Liver (tissue), 9 donors: ENCODE measurements around the gene CD34. TPM values are rescaled to one million over a fixed set of nuclear protein-coding genes. Genes with fewer than 3 reads are reported as not detected.

ENCODE experiments used
- DNase-seq: peaks from one replicate; pipeline ENCODE4 v3.0.0-alpha.2; 2017; ENCODE audit warnings: low spot score
- H3K27ac ChIP-seq, 2 donors: one replicate each; pipeline ENCODE4 v1.7.0; 2013; ENCODE audit warnings: inconsistent platforms in 2 of 2, low read length in 2 of 2, control low read depth in 1 of 2, low read depth in 1 of 2, mild to moderate bottlenecking in 1 of 2
- H3K27me3 ChIP-seq, 4 donors: one replicate each; pipeline versions ENCODE4 v1.6.1 to v1.7.0; 2013; ENCODE audit warnings: low read length in 3 of 4, inconsistent platforms in 1 of 4, mild to moderate bottlenecking in 1 of 4, moderate library complexity in 1 of 4; ENCODE audit not compliant: control insufficient read depth in 4 of 4, insufficient read depth in 4 of 4
- H3K36me3 ChIP-seq, 4 donors: one replicate each; pipeline versions ENCODE4 v1.6.1 to v1.7.0; 2013; ENCODE audit warnings: low read length in 3 of 4, mild to moderate bottlenecking in 3 of 4, low read depth in 1 of 4, moderate library complexity in 1 of 4; ENCODE audit not compliant: control insufficient read depth in 4 of 4, insufficient read depth in 3 of 4
- H3K4me1 ChIP-seq, 4 donors: one replicate each; pipeline versions ENCODE4 v1.6.1 to v1.7.0; 2013; ENCODE audit warnings: low read length in 3 of 4, mild to moderate bottlenecking in 3 of 4, moderate library complexity in 1 of 4; ENCODE audit not compliant: control insufficient read depth in 4 of 4, insufficient read depth in 4 of 4
- H3K4me3 ChIP-seq, 3 donors: one replicate each; pipeline versions ENCODE4 v1.6.1 to v1.7.0; 2013; ENCODE audit warnings: low read length in 3 of 3, control low read depth in 1 of 3, low read depth in 1 of 3, mild to moderate bottlenecking in 1 of 3
- H3K9ac ChIP-seq, 2 donors: one replicate each; pipeline ENCODE4 v1.7.0; 2013; ENCODE audit warnings: low read length in 2 of 2, mild to moderate bottlenecking in 2 of 2, moderate library complexity in 2 of 2, control low read depth in 1 of 2, low read depth in 1 of 2
- H3K9me3 ChIP-seq, 4 donors: one replicate each; pipeline versions ENCODE4 v1.6.1 to v1.7.0; 2013; ENCODE audit warnings: low read length in 3 of 4; ENCODE audit not compliant: control insufficient read depth in 4 of 4
- ATF3 ChIP-seq: IDR thresholded peaks from 2 replicates; pipeline ENCODE4 v1.6.1; 2016; ENCODE audit warnings: antibody characterized with exemption
- EGR1 ChIP-seq, 2 donors: IDR thresholded peaks; 2 replicates each; pipeline ENCODE4 v1.6.1; 2016 to 2018; ENCODE audit warnings: antibody characterized with exemption in 2 of 2, low read depth in 2 of 2
- FOXA2 ChIP-seq: IDR thresholded peaks from 2 replicates; pipeline ENCODE4 v1.6.1; 2016; ENCODE audit warnings: antibody characterized with exemption
- HNF4G ChIP-seq: IDR thresholded peaks from 2 replicates; pipeline ENCODE4 v1.6.1; 2016; ENCODE audit warnings: antibody characterized with exemption
- JUND ChIP-seq, 2 donors: IDR thresholded peaks; 2 replicates each; pipeline ENCODE4 v1.6.1; 2016; ENCODE audit warnings: antibody characterized with exemption in 2 of 2
- MAX ChIP-seq: IDR thresholded peaks from 2 replicates; pipeline ENCODE4 v1.6.1; 2016; ENCODE audit warnings: antibody characterized with exemption
- NR2F2 ChIP-seq: IDR thresholded peaks from 2 replicates; pipeline ENCODE4 v1.6.1; 2016; ENCODE audit warnings: antibody characterized with exemption
- RAD21 ChIP-seq, 2 donors: IDR thresholded peaks; 2 replicates each; pipeline ENCODE4 v1.6.1; 2016; ENCODE audit warnings: antibody characterized with exemption in 2 of 2, mild to moderate bottlenecking in 2 of 2
- RXRA ChIP-seq, 2 donors: IDR thresholded peaks; 2 replicates each; pipeline ENCODE4 v1.6.1; 2017 to 2018; ENCODE audit warnings: antibody characterized with exemption in 2 of 2, mild to moderate bottlenecking in 1 of 2
- SP1 ChIP-seq: IDR thresholded peaks from 2 replicates; pipeline ENCODE4 v1.6.1; 2018; ENCODE audit warnings: antibody characterized with exemption, mild to moderate bottlenecking
- TAF1 ChIP-seq: conservative IDR thresholded peaks from 2 replicates; pipeline ENCODE4 v1.6.1; 2016; ENCODE audit warnings: antibody characterized with exemption, mild to moderate bottlenecking
- YY1 ChIP-seq: IDR thresholded peaks from 2 replicates; pipeline ENCODE4 v1.6.1; 2016; ENCODE audit warnings: antibody characterized with exemption, mild to moderate bottlenecking
- WGBS: extraction: QIAGEN DNeasy Blood & Tissue Kit; methylation state at CpG from one replicate; pipeline ENCODE4 v1.1.7; 2013; 5-methylcytosine and 5-hydroxymethylcytosine counted together
- polyA plus RNA-seq, 2 donors: library from polyadenylated mRNA; stranded (reverse) in 1 of 2; unstranded in 1 of 2; fragments of 200-250 nt in 1 of 2; fragments of >200 nt in 1 of 2; fragmentation: Nextera tagmentation in 1 of 2; extraction: Ambion mirVana in 1 of 2; gene quantifications; one replicate each; pipeline versions ENCODE4 v1.2.1 to v1.2.3, GENCODE V29; 2013 to 2015
- total RNA-seq, 2 donors: library from RNA; depleted of rRNA; stranded (reverse); fragments of >200 nt; gene quantifications; one replicate each; pipeline ENCODE4 v1.2.3, GENCODE V29; 2014
- TF ChIP-seq, protein P1 (sequence below): fragments of 150-350 bp; IDR thresholded peaks from 2 replicates; pipeline ENCODE4 v1.5.1; 2017; ENCODE audit warnings: improper control_type of control experiment, low read depth, low read length; ENCODE audit not compliant: missing input control
- TF ChIP-seq, protein P2 (sequence below): IDR thresholded peaks from 2 replicates; pipeline ENCODE4 v1.6.1; 2016; ENCODE audit warnings: antibody characterized with exemption
- TF ChIP-seq, protein P3 (sequence below): IDR thresholded peaks from 2 replicates; pipeline ENCODE4 v1.6.1; 2016; ENCODE audit warnings: antibody characterized with exemption, mild to moderate bottlenecking
- donor health status: healthy.
- donor health status: healthy.
- donor health status: healthy.
- donor health status: healthy.
- donor health status: healthy.

CD34 gene
- total and polyA plus RNA-seq, 4 donors: 1.5 to 4.0 (median 1.8) TPM

DNA sequence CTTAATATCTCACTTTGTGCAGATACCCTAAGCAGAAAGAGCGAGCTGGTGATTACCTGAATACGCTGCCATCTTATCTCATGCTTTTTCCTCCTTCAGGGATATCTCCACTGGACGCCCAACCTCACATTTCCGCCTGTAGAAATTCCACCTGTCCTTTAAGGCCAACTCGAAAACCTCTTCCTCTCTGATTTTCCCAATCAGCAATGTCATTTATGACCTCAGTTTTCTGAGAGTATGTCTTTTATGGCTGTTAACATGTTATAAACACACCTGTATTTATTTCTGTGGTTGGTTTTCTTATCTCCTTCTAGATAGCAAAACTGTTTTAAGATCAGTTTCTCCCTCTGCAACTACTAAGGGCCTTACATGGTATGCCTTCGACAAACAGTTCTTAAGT is 41.1 kb downstream of the CD34 start:
- no peaks in the 10 kb centered on the region for H3K9me3 ChIP-seq
- H3K27ac ChIP-seq: no peak overlapping the region
- no peak overlapping the region for H3K9ac ChIP-seq
- peaks cover 0 to 17% (median 10%) of the 10 kb centered on the region in 4 donors for H3K4me1 ChIP-seq
- no peak overlapping the region for H3K4me3 ChIP-seq
- 81% methylated on average over 6 of the region's 6 CpGs for WGBS
- no peaks in the 10 kb centered on the region for H3K36me3 ChIP-seq
- DNase-seq: no peak
- TF ChIP-seq SP1 (no peak), TAF1 (no peak), NR2F2 (no peak), MAX (no peak), FOXA2 (no peak), JUND (IDR thresholded peaks at IDR 0.05) (no peak), ATF3 (no peak), HNF4G (no peak), YY1 (no peak), EGR1 (IDR thresholded peaks at IDR 0.05; ENCODE audit: low read depth in 2 of 2) (no peak), RXRA (IDR thresholded peaks at IDR 0.05) (no peak), RAD21 (IDR thresholded peaks at IDR 0.05) (no peak)
- TF ChIP-seq, protein P1, sequence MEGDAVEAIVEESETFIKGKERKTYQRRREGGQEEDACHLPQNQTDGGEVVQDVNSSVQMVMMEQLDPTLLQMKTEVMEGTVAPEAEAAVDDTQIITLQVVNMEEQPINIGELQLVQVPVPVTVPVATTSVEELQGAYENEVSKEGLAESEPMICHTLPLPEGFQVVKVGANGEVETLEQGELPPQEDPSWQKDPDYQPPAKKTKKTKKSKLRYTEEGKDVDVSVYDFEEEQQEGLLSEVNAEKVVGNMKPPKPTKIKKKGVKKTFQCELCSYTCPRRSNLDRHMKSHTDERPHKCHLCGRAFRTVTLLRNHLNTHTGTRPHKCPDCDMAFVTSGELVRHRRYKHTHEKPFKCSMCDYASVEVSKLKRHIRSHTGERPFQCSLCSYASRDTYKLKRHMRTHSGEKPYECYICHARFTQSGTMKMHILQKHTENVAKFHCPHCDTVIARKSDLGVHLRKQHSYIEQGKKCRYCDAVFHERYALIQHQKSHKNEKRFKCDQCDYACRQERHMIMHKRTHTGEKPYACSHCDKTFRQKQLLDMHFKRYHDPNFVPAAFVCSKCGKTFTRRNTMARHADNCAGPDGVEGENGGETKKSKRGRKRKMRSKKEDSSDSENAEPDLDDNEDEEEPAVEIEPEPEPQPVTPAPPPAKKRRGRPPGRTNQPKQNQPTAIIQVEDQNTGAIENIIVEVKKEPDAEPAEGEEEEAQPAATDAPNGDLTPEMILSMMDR: no peak
- TF ChIP-seq, protein P2, sequence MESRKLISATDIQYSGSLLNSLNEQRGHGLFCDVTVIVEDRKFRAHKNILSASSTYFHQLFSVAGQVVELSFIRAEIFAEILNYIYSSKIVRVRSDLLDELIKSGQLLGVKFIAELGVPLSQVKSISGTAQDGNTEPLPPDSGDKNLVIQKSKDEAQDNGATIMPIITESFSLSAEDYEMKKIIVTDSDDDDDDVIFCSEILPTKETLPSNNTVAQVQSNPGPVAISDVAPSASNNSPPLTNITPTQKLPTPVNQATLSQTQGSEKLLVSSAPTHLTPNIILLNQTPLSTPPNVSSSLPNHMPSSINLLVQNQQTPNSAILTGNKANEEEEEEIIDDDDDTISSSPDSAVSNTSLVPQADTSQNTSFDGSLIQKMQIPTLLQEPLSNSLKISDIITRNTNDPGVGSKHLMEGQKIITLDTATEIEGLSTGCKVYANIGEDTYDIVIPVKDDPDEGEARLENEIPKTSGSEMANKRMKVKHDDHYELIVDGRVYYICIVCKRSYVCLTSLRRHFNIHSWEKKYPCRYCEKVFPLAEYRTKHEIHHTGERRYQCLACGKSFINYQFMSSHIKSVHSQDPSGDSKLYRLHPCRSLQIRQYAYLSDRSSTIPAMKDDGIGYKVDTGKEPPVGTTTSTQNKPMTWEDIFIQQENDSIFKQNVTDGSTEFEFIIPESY: no peak
- TF ChIP-seq, protein P3, sequence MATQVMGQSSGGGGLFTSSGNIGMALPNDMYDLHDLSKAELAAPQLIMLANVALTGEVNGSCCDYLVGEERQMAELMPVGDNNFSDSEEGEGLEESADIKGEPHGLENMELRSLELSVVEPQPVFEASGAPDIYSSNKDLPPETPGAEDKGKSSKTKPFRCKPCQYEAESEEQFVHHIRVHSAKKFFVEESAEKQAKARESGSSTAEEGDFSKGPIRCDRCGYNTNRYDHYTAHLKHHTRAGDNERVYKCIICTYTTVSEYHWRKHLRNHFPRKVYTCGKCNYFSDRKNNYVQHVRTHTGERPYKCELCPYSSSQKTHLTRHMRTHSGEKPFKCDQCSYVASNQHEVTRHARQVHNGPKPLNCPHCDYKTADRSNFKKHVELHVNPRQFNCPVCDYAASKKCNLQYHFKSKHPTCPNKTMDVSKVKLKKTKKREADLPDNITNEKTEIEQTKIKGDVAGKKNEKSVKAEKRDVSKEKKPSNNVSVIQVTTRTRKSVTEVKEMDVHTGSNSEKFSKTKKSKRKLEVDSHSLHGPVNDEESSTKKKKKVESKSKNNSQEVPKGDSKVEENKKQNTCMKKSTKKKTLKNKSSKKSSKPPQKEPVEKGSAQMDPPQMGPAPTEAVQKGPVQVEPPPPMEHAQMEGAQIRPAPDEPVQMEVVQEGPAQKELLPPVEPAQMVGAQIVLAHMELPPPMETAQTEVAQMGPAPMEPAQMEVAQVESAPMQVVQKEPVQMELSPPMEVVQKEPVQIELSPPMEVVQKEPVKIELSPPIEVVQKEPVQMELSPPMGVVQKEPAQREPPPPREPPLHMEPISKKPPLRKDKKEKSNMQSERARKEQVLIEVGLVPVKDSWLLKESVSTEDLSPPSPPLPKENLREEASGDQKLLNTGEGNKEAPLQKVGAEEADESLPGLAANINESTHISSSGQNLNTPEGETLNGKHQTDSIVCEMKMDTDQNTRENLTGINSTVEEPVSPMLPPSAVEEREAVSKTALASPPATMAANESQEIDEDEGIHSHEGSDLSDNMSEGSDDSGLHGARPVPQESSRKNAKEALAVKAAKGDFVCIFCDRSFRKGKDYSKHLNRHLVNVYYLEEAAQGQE: no peak
- no peaks in the 10 kb centered on the region for H3K27me3 ChIP-seq
